GM12878 (cell line): ENCODE data around the gene CD300A. TPM values are rescaled to one million over a fixed set of nuclear protein-coding genes. Genes with fewer than 3 reads are reported as not detected.

ENCODE experiments used
- ATAC-seq: fragments of 200-7000 bp; cut with Tn5 transposase; 3 replicates; pipeline ENCODE4 v1.9.1; 2020; ENCODE audit warnings: mild to moderate bottlenecking, moderate library complexity
- BruUV-seq: library from RNA; stranded (reverse); fragments of 400-500 nt; replicated peaks from 2 replicates; lab custom pipeline; 2021; lab: Mats Ljungman, UMichigan
- CTCF ChIA-PET: fragments of 300-600 bp; sonication (Branson Sonifier 250); formaldehyde crosslinking; extraction: SDS; loops from one replicate; lab custom pipeline; 2021; ENCODE audit warnings: inconsistent platforms; lab: Yijun Ruan, JAX
- POLR2A ChIA-PET: fragments of 350-600 bp; formaldehyde crosslinking; extraction: SDS; loops from one replicate; lab custom pipeline; 2021; ENCODE audit warnings: inconsistent platforms; lab: Charles Lee
- RAD21 ChIA-PET: fragments of 300-600 bp; sonication (Branson Sonifier 250); formaldehyde crosslinking; loops from one replicate; lab custom pipeline; 2023; ENCODE audit warnings: antibody characterized with exemption; ENCODE audit not compliant: unreplicated experiment; lab: Charles Lee
- SMC1A ChIA-PET: fragments of 300-600 bp; sonication (Branson Sonifier 250); formaldehyde crosslinking; loops from one replicate; lab custom pipeline; 2023; ENCODE audit not compliant: unreplicated experiment, uncharacterized antibody; lab: Charles Lee
- DNase-seq: peaks from one replicate; pipeline ENCODE4 v3.0.0-alpha.2; 2011; ENCODE audit warnings: low read depth, low spot score
- FAIRE-seq: peaks from 3 replicates; lab custom pipeline; 2011; peaks lifted over from hg19 to GRCh38; lab: Jason Lieb, UNC
- H2AFZ ChIP-seq: 2 replicates; pipeline ENCODE4 v1.6.0; 2011; ENCODE audit warnings: low read depth, low read length, control low read depth; ENCODE audit not compliant: control insufficient read depth
- H3K27ac ChIP-seq: 2 replicates; pipeline ENCODE4 v1.5.1; 2011; ENCODE audit warnings: control low read depth; ENCODE audit not compliant: control insufficient read depth, insufficient read depth
- H3K27me3 ChIP-seq, 2 experiments: replicated peaks in 1 of 2; 2 replicates each; pipeline versions ENCODE4 v1.6.0 to v1.6.1; 2011; ENCODE audit warnings: low read length in 1 of 2; ENCODE audit not compliant: control insufficient read depth in 2 of 2, insufficient read depth in 2 of 2
- H3K36me3 ChIP-seq, 2 experiments: 2 replicates each; pipeline ENCODE4 v1.5.1; 2011; ENCODE audit warnings: low read length in 1 of 2; ENCODE audit not compliant: control insufficient read depth in 2 of 2, insufficient read depth in 2 of 2
- H3K4me1 ChIP-seq: 2 replicates; pipeline ENCODE4 v1.6.1; 2011; ENCODE audit warnings: mild to moderate bottlenecking, low read length, moderate library complexity, mixed read lengths; ENCODE audit not compliant: control insufficient read depth, insufficient read depth
- H3K4me2 ChIP-seq: 2 replicates; pipeline ENCODE4 v1.6.0; 2011; ENCODE audit warnings: control low read depth; ENCODE audit not compliant: control insufficient read depth, insufficient read depth
- H3K4me3 ChIP-seq: fragments of 200-600 bp; sonication (generic); 2 replicates; pipeline ENCODE4 v1.5.1; 2016
- H3K79me2 ChIP-seq: 2 replicates; pipeline ENCODE4 v1.6.0; 2011; ENCODE audit warnings: low read length; ENCODE audit not compliant: control insufficient read depth, insufficient read depth
- H3K9ac ChIP-seq: 2 replicates; pipeline ENCODE4 v1.8.0; 2011; ENCODE audit warnings: low read length, control low read depth, mixed read lengths; ENCODE audit not compliant: control insufficient read depth, insufficient read depth
- H3K9me3 ChIP-seq: replicated peaks from 3 replicates; pipeline ENCODE4 v1.5.1; 2011; ENCODE audit warnings: mild to moderate bottlenecking, low read length; ENCODE audit not compliant: control insufficient read depth, insufficient read depth
- H4K20me1 ChIP-seq: 2 replicates; pipeline ENCODE4 v1.6.0; 2011; ENCODE audit not compliant: control insufficient read depth, insufficient read depth
- E2F4 ChIP-seq: IDR thresholded peaks from 2 replicates; pipeline ENCODE4 v1.6.1; 2012; ENCODE audit warnings: low read depth, low read length, improper control_type of control experiment
- HDGF ChIP-seq: fragments of 450-650 bp; IDR thresholded peaks from 2 replicates; pipeline ENCODE4 v1.6.1; 2016; ENCODE audit warnings: antibody characterized with exemption
- KAT2A ChIP-seq: conservative IDR thresholded peaks from 2 replicates; pipeline ENCODE4 v1.6.1; 2011; ENCODE audit warnings: low read depth, low read length; ENCODE audit not compliant: control insufficient read depth
- MTA2 ChIP-seq: fragments of 450-650 bp; IDR thresholded peaks from 2 replicates; pipeline ENCODE4 v1.6.1; 2016; ENCODE audit warnings: low read depth, mild to moderate bottlenecking, moderate library complexity
- NKRF ChIP-seq: fragments of 450-650 bp; conservative IDR thresholded peaks from 2 replicates; pipeline ENCODE4 v1.6.1; 2017; ENCODE audit warnings: mild to moderate bottlenecking, moderate library complexity
- PAX5 ChIP-seq: IDR thresholded peaks from 2 replicates; pipeline ENCODE4 v1.6.1; 2011; ENCODE audit warnings: low read depth, low read length, borderline replicate concordance
- PBX3 ChIP-seq: IDR thresholded peaks from 2 replicates; pipeline ENCODE4 v1.6.1; 2011; ENCODE audit warnings: mild to moderate bottlenecking, low read depth, low read length, moderate library complexity; ENCODE audit not compliant: insufficient replicate concordance
- POLR2A ChIP-seq: IDR thresholded peaks from 2 replicates; pipeline ENCODE4 v1.6.1; 2011; ENCODE audit warnings: low read depth, mild to moderate bottlenecking, low read length
- POU2F2 ChIP-seq: IDR thresholded peaks from 3 replicates; pipeline ENCODE4 v1.6.1; 2011; ENCODE audit warnings: low read depth, mild to moderate bottlenecking, low read length, borderline replicate concordance
- RAD21 ChIP-seq: IDR thresholded peaks from 2 replicates; pipeline ENCODE4 v1.6.1; 2011; ENCODE audit warnings: mild to moderate bottlenecking, low read depth, low read length, moderate library complexity; ENCODE audit not compliant: insufficient read depth
- RBBP5 ChIP-seq: fragments of 200-600 bp; sonication (generic); conservative IDR thresholded peaks from 2 replicates; pipeline ENCODE4 v1.6.1; 2016
- RELB ChIP-seq: fragments of 450-650 bp; IDR thresholded peaks from 2 replicates; pipeline ENCODE4 v1.6.1; 2017; ENCODE audit warnings: low read depth, mild to moderate bottlenecking, moderate library complexity
- RUNX3 ChIP-seq: IDR thresholded peaks from 2 replicates; pipeline ENCODE4 v1.6.1; 2012; ENCODE audit warnings: low read length, inconsistent platforms
- SMAD1 ChIP-seq: fragments of 450-650 bp; IDR thresholded peaks from 2 replicates; pipeline ENCODE4 v1.6.1; 2018; ENCODE audit warnings: mild to moderate bottlenecking, low read depth; ENCODE audit not compliant: partially characterized antibody
- SREBF1 ChIP-seq: IDR thresholded peaks from 2 replicates; pipeline ENCODE4 v1.6.1; 2012; ENCODE audit warnings: mild to moderate bottlenecking, low read length
- STAT3 ChIP-seq: IDR thresholded peaks from 2 replicates; pipeline ENCODE4 v1.6.1; 2011; ENCODE audit warnings: low read depth, low read length, improper control_type of control experiment
- SUZ12 ChIP-seq: fragments of 200-600 bp; sonication (generic); IDR thresholded peaks from one replicate; pipeline ENCODE4 v1.6.1; 2018; ENCODE audit warnings: antibody characterized with exemption, mild to moderate bottlenecking; ENCODE audit not compliant: unreplicated experiment
- ZNF217 ChIP-seq: fragments of 450-650 bp; IDR thresholded peaks from 2 replicates; pipeline ENCODE4 v1.6.1; 2017; ENCODE audit warnings: antibody characterized with exemption, mild to moderate bottlenecking
- WGBS: methylation state at CpG from one replicate; pipeline ENCODE4 v1.1.6; 2016; ENCODE audit warnings: low lambda C conversion rate; ENCODE audit not compliant: insufficient replicate concordance, insufficient coverage; ENCODE audit errors: missing lambda C conversion rate; 5-methylcytosine and 5-hydroxymethylcytosine counted together
- in situ Hi-C: fragments of 300-500 bp; cut with MboI; formaldehyde crosslinking; loops from 9 replicates; pipeline ENCODE4 v1.14.3; 2018; ENCODE audit warnings: mixed read lengths
- intact Hi-C: fragments of 100-400 bp; cut with micrococcal nuclease; formaldehyde crosslinking; loops from one replicate; pipeline ENCODE4 v1.14.2; 2022; ENCODE audit not compliant: unreplicated experiment
- polyA plus RNA-seq, 11 experiments: library from polyadenylated mRNA; depleted of rRNA in 4 of 11; unstranded in 6 of 11; stranded (reverse) in 5 of 11; fragments of >200 nt; fragmentation: Nextera tagmentation in 4 of 11; fragmentation: Illumina TruSeq in 1 of 11; extraction: Ambion mirVana in 4 of 11; extraction: Trizol in 1 of 11; gene quantifications; 1 replicate in 1 of 11; 2 replicates in 10 of 11; pipeline versions ENCODE4 v1.2.1 to v1.2.3, GENCODE V29; 2011 to 2016; ENCODE audit warnings: inconsistent platforms in 2 of 11, missing spikeins in 2 of 11, low read depth in 1 of 11
- total RNA-seq, 4 experiments: library from RNA; depleted of rRNA in 3 of 4; stranded (reverse); fragments of >200 nt in 3 of 4; fragmentation: Illumina TruSeq in 1 of 4; extraction: Trizol in 1 of 4; gene quantifications; 2 replicates each; pipeline versions ENCODE4 v1.2.1 to v1.2.3, GENCODE V29; 2013 to 2021

Gene CD300A
- total and polyA plus RNA-seq, 10 of the 15 experiments (the other 5 are each of a cell fraction or from before 2014, with no cell fraction given): 10.6 to 128 (median 36.1) TPM

GRCh38 chr17:74528491-74529199 lies 62.2 kb downstream of the CD300A start:
- POLR2A ChIA-PET: interaction anchor here (0.6 to 1.9 kb wide), 7 partner anchors 7 to 664 kb away, joined by 3 to 9 read pairs (median 3); partner anchors contain the start of gene CD300A
- ATAC-seq: peak; percentile 91
- H3K4me1 ChIP-seq: peaks cover 7% of the 10 kb centered on the region
- H3K79me2 ChIP-seq: no peaks in the 10 kb centered on the region
- no TSS peak for BruUV-seq
- RAD21 ChIA-PET: interaction anchor here (0.5 to 4.7 kb wide), 8 partner anchors 10 to 161 kb away, joined by 3 to 22 read pairs (median 6); partner anchors contain the start of genes CD300A and GPR142
- in situ Hi-C loops: no loop called here
- no peaks in the 10 kb centered on the region for H4K20me1 ChIP-seq
- 18% methylated on average over 8 of the region's 8 CpGs for WGBS
- peaks cover 0 to 1% of the 10 kb centered on the region in 2 experiments; a peak in 1 of 4 replicates for H3K27me3 ChIP-seq
- intact Hi-C loops: no loop called here
- FAIRE-seq: peak; percentile 80
- H3K36me3 ChIP-seq: no peaks in the 10 kb centered on the region
- H3K27ac ChIP-seq: no peak overlapping the region
- no peaks in the 10 kb centered on the region; the same call in 2 of the 3 replicates for H3K9me3 ChIP-seq
- H3K9ac ChIP-seq: no peak overlapping the region
- no peak overlapping the region for H2AFZ ChIP-seq
- no peak overlapping the region for H3K4me3 ChIP-seq
- peak; percentile 76 for DNase-seq
- SMC1A ChIA-PET: interaction anchor here (0.7 to 7.5 kb wide), 8 partner anchors 10 to 161 kb away, joined by 3 to 45 read pairs (median 4); partner anchors contain the start of gene GPR142
- H3K4me2 ChIP-seq: peak overlapping the region; percentile 13
- CTCF ChIA-PET: interaction anchor here (0.6 to 5.8 kb wide), 8 partner anchors 10 to 159 kb away, joined by 3 to 68 read pairs (median 6); partner anchors contain the start of gene GPR142
- TF ChIP-seq ZNF217 (no peak), SREBF1 (no peak), MTA2 (peak; percentile 79), POU2F2 (0 out of 3 replicates have a peak, but pooled peaks have one; percentile 11), RELB (peak; percentile 88; the same call in 1 of the 2 replicates), STAT3 (no peak), RBBP5 (no peak), POLR2A (no peak), KAT2A (no peak), PAX5 (peak; percentile 58; the same call in 1 of the 2 replicates), RAD21 (no peak), SUZ12 (no peak), SMAD1 (no peak), RUNX3 (peak; percentile 62), E2F4 (no peak), NKRF (no peak), HDGF (peak; percentile 58; the same call in 1 of the 2 replicates), PBX3 (no peak)
